ENCODE results near the gene DDC. TPM values are rescaled to one million over a fixed set of nuclear protein-coding genes. Genes with fewer than 3 reads are reported as not detected.

Gene DDC
- total RNA-seq, 1 experiment from 2014 or later = not detected

DNA sequence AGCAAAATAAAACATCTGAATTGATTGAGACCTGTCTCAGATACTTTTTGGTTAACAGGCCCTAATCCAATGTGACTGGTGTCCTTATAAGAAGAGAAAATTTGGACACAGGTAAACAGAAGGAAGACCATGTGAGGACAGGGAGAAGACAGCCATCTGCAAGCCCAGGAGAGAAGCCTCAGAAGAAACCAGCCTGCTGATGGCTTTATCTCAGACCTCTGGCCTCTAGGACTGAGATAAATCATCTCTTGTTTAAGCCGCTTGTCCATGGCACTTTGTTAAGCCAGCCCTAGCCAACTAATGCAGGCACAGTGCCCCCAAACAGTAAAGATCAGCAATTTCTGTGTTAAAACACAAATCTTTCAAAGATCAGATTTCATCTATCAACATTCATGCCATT is 73.3 kb downstream of the DDC start:
- Histone ChIP-seq H3K79me2 (ENCODE audit: insufficient read depth, low read length) (no peaks in the 10 kb centered on the region), H3K27me3 (ENCODE audit: insufficient read depth, low read length) (peaks cover 4% of the 10 kb centered on the region; the same call in 1 of the 2 replicates), H3K9ac (ENCODE audit: low read length) (no peak overlapping the region), H3K9me3 (ENCODE audit: control insufficient read depth in 1 of 2, insufficient read depth in 1 of 2, low read depth in 1 of 2, low read length in 2 of 2) (no peaks in the 10 kb centered on the region), H3K27ac (ENCODE audit: low read depth, low read length) (no peak overlapping the region), H4K20me1 (ENCODE audit: insufficient read depth) (no peaks in the 10 kb centered on the region), H3K4me3 (replicated peaks in 1 of 2; ENCODE audit: low read depth in 1 of 2, low read length in 2 of 2) (no peak overlapping the region), H2AFZ (ENCODE audit: low read depth, low read length, poor library complexity, severe bottlenecking) (no peak overlapping the region), H3K36me3 (ENCODE audit: control insufficient read depth in 1 of 2, insufficient read depth in 2 of 2, low read length in 2 of 2) (no peaks in the 10 kb centered on the region), H3K9me2 (ENCODE audit: insufficient read depth) (no peaks in the 10 kb centered on the region), H3K4me2 (ENCODE audit: low read length) (no peak overlapping the region), H3K4me1 (ENCODE audit: control insufficient read depth in 1 of 2, insufficient read depth in 2 of 2, low read length in 2 of 2) (no peaks in the 10 kb centered on the region)
- BruUV-seq (replicated peaks) = no TSS peak
- intact Hi-C loops (cut with micrococcal nuclease) = no loop called here
- TF ChIP-seq TCF7L2 (IDR thresholded peaks at IDR 0.05; ENCODE audit: borderline replicate concordance, extremely low read depth, insufficient read depth, insufficient read length) (no peak), CEBPB (IDR thresholded peaks at IDR 0.05; ENCODE audit: low read depth) (no peak), POLR2A (IDR thresholded peaks at IDR 0.05; ENCODE audit: borderline replicate concordance, extremely low read depth, insufficient read depth, insufficient read length) (no peak), SP1 (IDR thresholded peaks at IDR 0.05; ENCODE audit: low read depth) (no peak), JUND (IDR thresholded peaks at IDR 0.05) (no peak), ZNF274 (IDR thresholded peaks at IDR 0.05; ENCODE audit: low read depth, low read length) (no peak), ELF1 (IDR thresholded peaks at IDR 0.05; ENCODE audit: borderline replicate concordance, low read depth) (no peak), EZH2 (IDR thresholded peaks at IDR 0.05) (no peak), EZH2phosphoT487 (IDR thresholded peaks at IDR 0.05; ENCODE audit: borderline replicate concordance) (no peak), SRF (IDR thresholded peaks at IDR 0.05; ENCODE audit: low read depth) (no peak), CBX3 (IDR thresholded peaks at IDR 0.05; ENCODE audit: low read depth) (no peak), ZFX (IDR thresholded peaks at IDR 0.05) (no peak), SIN3A (IDR thresholded peaks at IDR 0.05; ENCODE audit: low read depth) (no peak), RAD21 (IDR thresholded peaks at IDR 0.05; ENCODE audit: low read depth) (no peak)
- TF ChIP-seq, protein P1, sequence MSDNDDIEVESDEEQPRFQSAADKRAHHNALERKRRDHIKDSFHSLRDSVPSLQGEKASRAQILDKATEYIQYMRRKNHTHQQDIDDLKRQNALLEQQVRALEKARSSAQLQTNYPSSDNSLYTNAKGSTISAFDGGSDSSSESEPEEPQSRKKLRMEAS (IDR thresholded peaks at IDR 0.05) = no peak
- TF ChIP-seq, protein P2, sequence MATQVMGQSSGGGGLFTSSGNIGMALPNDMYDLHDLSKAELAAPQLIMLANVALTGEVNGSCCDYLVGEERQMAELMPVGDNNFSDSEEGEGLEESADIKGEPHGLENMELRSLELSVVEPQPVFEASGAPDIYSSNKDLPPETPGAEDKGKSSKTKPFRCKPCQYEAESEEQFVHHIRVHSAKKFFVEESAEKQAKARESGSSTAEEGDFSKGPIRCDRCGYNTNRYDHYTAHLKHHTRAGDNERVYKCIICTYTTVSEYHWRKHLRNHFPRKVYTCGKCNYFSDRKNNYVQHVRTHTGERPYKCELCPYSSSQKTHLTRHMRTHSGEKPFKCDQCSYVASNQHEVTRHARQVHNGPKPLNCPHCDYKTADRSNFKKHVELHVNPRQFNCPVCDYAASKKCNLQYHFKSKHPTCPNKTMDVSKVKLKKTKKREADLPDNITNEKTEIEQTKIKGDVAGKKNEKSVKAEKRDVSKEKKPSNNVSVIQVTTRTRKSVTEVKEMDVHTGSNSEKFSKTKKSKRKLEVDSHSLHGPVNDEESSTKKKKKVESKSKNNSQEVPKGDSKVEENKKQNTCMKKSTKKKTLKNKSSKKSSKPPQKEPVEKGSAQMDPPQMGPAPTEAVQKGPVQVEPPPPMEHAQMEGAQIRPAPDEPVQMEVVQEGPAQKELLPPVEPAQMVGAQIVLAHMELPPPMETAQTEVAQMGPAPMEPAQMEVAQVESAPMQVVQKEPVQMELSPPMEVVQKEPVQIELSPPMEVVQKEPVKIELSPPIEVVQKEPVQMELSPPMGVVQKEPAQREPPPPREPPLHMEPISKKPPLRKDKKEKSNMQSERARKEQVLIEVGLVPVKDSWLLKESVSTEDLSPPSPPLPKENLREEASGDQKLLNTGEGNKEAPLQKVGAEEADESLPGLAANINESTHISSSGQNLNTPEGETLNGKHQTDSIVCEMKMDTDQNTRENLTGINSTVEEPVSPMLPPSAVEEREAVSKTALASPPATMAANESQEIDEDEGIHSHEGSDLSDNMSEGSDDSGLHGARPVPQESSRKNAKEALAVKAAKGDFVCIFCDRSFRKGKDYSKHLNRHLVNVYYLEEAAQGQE (IDR thresholded peaks at IDR 0.05; ENCODE audit: low read depth) = no peak
- TF ChIP-seq, protein P3, sequence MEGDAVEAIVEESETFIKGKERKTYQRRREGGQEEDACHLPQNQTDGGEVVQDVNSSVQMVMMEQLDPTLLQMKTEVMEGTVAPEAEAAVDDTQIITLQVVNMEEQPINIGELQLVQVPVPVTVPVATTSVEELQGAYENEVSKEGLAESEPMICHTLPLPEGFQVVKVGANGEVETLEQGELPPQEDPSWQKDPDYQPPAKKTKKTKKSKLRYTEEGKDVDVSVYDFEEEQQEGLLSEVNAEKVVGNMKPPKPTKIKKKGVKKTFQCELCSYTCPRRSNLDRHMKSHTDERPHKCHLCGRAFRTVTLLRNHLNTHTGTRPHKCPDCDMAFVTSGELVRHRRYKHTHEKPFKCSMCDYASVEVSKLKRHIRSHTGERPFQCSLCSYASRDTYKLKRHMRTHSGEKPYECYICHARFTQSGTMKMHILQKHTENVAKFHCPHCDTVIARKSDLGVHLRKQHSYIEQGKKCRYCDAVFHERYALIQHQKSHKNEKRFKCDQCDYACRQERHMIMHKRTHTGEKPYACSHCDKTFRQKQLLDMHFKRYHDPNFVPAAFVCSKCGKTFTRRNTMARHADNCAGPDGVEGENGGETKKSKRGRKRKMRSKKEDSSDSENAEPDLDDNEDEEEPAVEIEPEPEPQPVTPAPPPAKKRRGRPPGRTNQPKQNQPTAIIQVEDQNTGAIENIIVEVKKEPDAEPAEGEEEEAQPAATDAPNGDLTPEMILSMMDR (IDR thresholded peaks at IDR 0.05 in 2 of 3, conservative IDR thresholded peaks at IDR 0.05 in 1 of 3; ENCODE audit: borderline replicate concordance in 1 of 3, insufficient read depth in 1 of 3, low read depth in 2 of 3, low read length in 2 of 3) = no peak
- POLR2A ChIA-PET = no interaction called here
- CTCF ChIA-PET = no interaction called here
- ATAC-seq (no peak), DNase-seq (ENCODE audit: low read depth, low spot score) (no peak)
- RAD21 ChIA-PET (ENCODE audit: low non-redundant PET in 1 of 2, low total read pairs in 2 of 2, uncharacterized antibody in 2 of 2, unreplicated experiment in 2 of 2) = no interaction called here

All from HCT116 (cell line).